Endothelial cell (in vitro differentiated cells): ENCODE results near the gene ANKRD61. TPM values are rescaled to one million over a fixed set of nuclear protein-coding genes. Genes with fewer than 3 reads are reported as not detected.

ENCODE experiments used
- DNase-seq: peaks from one replicate; pipeline ENCODE4 v3.0.0; 2021; ENCODE audit warnings: low spot score
- H3K27ac Mint-ChIP-seq: one replicate; pipeline ENCODE4 v1.8.0; 2021; ENCODE audit warnings: mixed read lengths, inconsistent platforms; ENCODE audit not compliant: unreplicated experiment
- H3K27me3 Mint-ChIP-seq: one replicate; pipeline ENCODE4 v1.8.0; 2021; ENCODE audit warnings: mild to moderate bottlenecking, moderate library complexity, mixed read lengths, inconsistent platforms; ENCODE audit not compliant: unreplicated experiment
- H3K36me3 Mint-ChIP-seq: one replicate; pipeline ENCODE4 v1.8.0; 2021; ENCODE audit warnings: mild to moderate bottlenecking, low read depth, mixed read lengths, inconsistent platforms; ENCODE audit not compliant: unreplicated experiment
- H3K4me1 Mint-ChIP-seq: one replicate; pipeline ENCODE4 v1.8.0; 2021; ENCODE audit warnings: mild to moderate bottlenecking, mixed read lengths, inconsistent platforms; ENCODE audit not compliant: unreplicated experiment
- H3K4me3 Mint-ChIP-seq: one replicate; pipeline ENCODE4 v1.8.0; 2021; ENCODE audit warnings: mild to moderate bottlenecking, mixed read lengths, inconsistent platforms; ENCODE audit not compliant: unreplicated experiment
- H3K9me3 Mint-ChIP-seq: one replicate; pipeline ENCODE4 v1.8.0; 2021; ENCODE audit warnings: mixed read lengths, inconsistent platforms; ENCODE audit not compliant: unreplicated experiment
- total RNA-seq: library from RNA; stranded (reverse); fragmentation: NEBNext Ultra II Directional; extraction: Animal tissue kit (Norgen Biotek cat#: 25700); gene quantifications from one replicate; pipeline ENCODE4 v1.2.1, GENCODE V29; 2021; ENCODE audit not compliant: unreplicated experiment
- TF ChIP-seq, protein P1 (sequence below): fragments of 200-600 bp; sonication (generic); IDR thresholded peaks from one replicate; pipeline ENCODE4 v1.5.0; 2021; ENCODE audit warnings: antibody characterized with exemption; ENCODE audit not compliant: unreplicated experiment

Gene ANKRD61
- total RNA-seq, 1 donor from 2014 or later, result not detected

DNA sequence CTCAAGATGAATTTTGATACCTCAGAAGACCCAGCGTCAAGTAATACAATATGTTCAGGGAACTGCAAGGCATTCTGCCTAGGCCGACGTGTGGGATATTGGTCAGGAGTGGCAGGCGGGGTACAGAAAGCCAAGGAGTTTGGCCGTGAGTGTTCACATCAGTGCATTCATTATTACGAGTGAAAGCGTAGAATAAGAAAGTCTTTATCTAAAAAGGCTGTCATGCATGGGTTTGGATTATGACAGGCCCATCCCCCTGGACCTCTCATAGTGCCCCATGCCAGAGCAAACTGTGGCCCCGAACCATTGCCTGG is 14.6 kb upstream of the ANKRD61 start:
- Mint-ChIP-seq H3K27ac (no peak overlapping the region), H3K9me3 (no peaks in the 10 kb centered on the region), H3K36me3 (peaks cover 21% of the 10 kb centered on the region), H3K4me3 (no peak overlapping the region), H3K4me1 (no peaks in the 10 kb centered on the region), H3K27me3 (no peaks in the 10 kb centered on the region)
- no peak for DNase-seq
- TF ChIP-seq, protein P1, sequence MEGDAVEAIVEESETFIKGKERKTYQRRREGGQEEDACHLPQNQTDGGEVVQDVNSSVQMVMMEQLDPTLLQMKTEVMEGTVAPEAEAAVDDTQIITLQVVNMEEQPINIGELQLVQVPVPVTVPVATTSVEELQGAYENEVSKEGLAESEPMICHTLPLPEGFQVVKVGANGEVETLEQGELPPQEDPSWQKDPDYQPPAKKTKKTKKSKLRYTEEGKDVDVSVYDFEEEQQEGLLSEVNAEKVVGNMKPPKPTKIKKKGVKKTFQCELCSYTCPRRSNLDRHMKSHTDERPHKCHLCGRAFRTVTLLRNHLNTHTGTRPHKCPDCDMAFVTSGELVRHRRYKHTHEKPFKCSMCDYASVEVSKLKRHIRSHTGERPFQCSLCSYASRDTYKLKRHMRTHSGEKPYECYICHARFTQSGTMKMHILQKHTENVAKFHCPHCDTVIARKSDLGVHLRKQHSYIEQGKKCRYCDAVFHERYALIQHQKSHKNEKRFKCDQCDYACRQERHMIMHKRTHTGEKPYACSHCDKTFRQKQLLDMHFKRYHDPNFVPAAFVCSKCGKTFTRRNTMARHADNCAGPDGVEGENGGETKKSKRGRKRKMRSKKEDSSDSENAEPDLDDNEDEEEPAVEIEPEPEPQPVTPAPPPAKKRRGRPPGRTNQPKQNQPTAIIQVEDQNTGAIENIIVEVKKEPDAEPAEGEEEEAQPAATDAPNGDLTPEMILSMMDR, result no peak

DNA sequence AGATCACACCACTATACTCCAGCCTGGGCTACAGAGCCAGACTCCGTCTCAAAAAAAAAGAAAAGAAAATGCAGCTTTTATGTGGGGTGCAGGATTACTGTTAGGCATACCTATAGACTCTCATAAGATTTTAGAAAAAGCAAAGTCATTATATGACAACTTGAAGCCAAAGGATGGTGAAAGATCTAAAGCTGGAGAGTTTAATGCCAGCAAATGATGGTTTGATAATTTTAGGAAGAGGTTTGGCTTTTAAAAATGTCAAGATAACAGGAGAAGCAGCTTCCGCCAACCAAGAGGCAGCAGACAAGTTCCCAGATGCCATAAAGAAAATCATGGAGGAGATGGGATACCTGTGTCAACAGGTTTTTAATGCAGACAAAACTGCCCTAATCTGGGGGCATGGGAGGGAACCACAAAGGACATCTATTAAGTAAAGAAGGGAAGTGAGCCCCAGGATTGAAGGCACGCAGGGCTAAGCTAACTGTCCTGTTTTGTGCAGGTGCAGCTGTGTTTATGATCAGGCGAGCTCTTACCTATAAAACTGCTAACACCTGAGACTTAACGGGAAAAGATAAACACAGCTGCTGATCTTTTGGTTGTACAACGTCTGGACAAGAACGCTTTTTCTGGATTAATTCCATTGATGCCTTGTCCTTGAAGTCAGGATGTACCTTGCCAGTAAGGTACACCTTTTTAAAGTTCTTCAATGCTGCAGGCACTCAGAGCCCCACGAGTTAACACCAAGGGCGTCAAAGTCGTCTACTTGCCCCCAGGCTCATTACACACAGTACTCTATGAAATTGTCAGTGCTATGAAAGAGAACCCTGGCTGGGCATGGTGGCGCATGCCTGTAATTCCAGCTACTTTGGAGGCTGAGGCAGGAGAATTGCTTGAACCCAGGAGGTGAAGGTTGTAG is 10.5 kb upstream of the ANKRD61 start:
- peak overlapping the region; percentile 36 for H3K27ac Mint-ChIP-seq
- H3K4me3 Mint-ChIP-seq, result peak overlapping the region; percentile 37
- no peak for DNase-seq
- peaks cover 42% of the 10 kb centered on the region for H3K36me3 Mint-ChIP-seq
- no peaks in the 10 kb centered on the region for H3K9me3 Mint-ChIP-seq
- H3K27me3 Mint-ChIP-seq, result no peaks in the 10 kb centered on the region
- peaks cover 7% of the 10 kb centered on the region for H3K4me1 Mint-ChIP-seq
- TF ChIP-seq, protein P1, result no peak

DNA sequence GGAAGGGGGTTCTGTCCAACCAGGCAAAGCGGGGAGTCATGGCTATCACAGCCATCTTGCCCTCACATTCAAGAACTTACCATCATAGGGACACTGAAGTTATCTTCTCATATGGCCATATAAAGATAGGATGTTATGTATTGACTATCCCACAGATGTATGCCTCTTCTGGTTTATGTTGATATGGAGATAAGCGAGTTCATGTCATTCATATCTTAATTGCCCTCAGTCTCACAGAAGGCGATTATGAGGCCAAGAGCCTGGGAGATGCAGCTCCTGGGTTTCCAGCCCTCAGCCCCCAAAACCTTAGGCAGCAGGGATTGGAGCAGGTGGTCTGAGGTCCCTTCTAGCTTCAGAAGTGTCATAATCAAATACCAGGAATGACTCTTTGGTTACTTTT is 8.5 kb upstream of the ANKRD61 start:
- no peak for DNase-seq
- Mint-ChIP-seq H3K27ac (no peak overlapping the region), H3K9me3 (no peaks in the 10 kb centered on the region), H3K4me1 (peaks cover 13% of the 10 kb centered on the region), H3K36me3 (peaks cover 50% of the 10 kb centered on the region), H3K27me3 (no peaks in the 10 kb centered on the region), H3K4me3 (peak overlapping the region; percentile 74)
- TF ChIP-seq, protein P1, result no peak

DNA sequence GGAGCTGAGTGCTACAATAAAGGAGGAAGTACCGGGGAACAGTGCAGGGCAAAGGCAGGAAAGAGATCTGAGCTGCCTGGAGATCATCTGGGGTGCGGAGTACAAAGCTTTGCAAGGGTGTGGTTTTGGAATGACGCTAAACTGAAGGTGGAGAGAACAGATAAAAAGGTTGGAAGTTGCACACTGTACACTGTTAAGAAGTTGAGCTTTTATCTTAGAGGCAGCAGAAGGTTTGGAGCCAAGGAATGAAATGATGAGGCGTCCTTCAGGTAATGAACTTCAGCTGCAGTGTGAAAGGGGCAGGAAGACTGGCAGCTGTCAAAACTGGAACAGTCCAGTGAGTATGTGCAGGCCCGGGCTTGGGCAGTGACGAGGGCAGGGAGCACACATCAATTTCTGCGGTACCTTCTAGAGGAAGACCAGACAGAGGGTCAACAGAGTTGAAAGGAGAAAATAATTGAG is 7.2 kb upstream of the ANKRD61 start:
- H3K4me1 Mint-ChIP-seq, result peaks cover 13% of the 10 kb centered on the region
- TF ChIP-seq, protein P1, result no peak
- DNase-seq, result no peak
- peak overlapping the region; percentile 82 for H3K27ac Mint-ChIP-seq
- peak overlapping the region; percentile 47 for H3K4me3 Mint-ChIP-seq
- H3K9me3 Mint-ChIP-seq, result no peaks in the 10 kb centered on the region
- H3K36me3 Mint-ChIP-seq, result peaks cover 55% of the 10 kb centered on the region
- H3K27me3 Mint-ChIP-seq, result no peaks in the 10 kb centered on the region
